Measurements from ENCODE around the gene CCIN. TPM values are rescaled to one million over a fixed set of nuclear protein-coding genes. Genes with fewer than 3 reads are reported as not detected.

Gene CCIN
- polyA plus RNA-seq, 1 of the 3 experiments (the other 2 are of a cell fraction): 0.54 TPM

DNA sequence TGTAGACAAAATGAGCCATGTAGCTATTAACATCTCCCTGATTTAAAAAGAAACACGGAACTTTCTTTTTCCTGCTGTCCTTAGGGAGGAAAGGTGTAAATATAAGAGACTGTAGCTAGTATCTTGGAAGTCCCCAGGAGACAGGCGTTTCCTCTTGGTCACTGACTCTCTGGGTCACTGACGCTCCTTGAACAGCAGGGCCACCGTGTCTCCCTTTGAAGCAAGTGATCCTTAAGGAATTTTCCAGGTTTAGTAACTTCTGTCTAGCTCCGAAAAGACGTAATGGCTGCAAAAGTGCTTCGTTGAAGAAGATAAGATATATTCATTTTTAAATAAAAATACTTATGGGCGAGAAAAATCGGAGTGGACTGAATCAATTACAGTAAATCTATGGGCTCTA lies 20.8 kb downstream of the CCIN start:
- peaks cover 0 to 2% of the 10 kb centered on the region in 2 experiments for H3K36me3 ChIP-seq (replicated peaks in 1 of 2; ENCODE audit: control insufficient read depth in 1 of 2, insufficient read depth in 2 of 2, low read length in 1 of 2)
- no peak for TF ChIP-seq TCF12 (IDR thresholded peaks at IDR 0.05)
- peak overlapping the region; percentile 83 for H3K4me2 ChIP-seq
- H3K9me3 ChIP-seq: no peaks in the 10 kb centered on the region
- H3K9me2 ChIP-seq: no peaks in the 10 kb centered on the region
- WGBS (ENCODE audit: low lambda C conversion rate): 38% methylated on average over 9 of the region's 9 CpGs
- ChIA-PET CTCF (interaction anchor here (0.8 to 3.6 kb wide), 19 partner anchors 11 to 258 kb away, joined by 3 to 15 read pairs (median 5); partner anchors contain the start of genes CCIN and GLIPR2), POLR2A (interaction anchor here (0.6 to 1.7 kb wide), 14 partner anchors 12 to 210 kb away, joined by 3 to 7 read pairs (median 3); partner anchors contain the start of genes CCIN and RNF38)
- peaks cover 47% of the 10 kb centered on the region for H3K79me2 ChIP-seq (ENCODE audit: insufficient read depth)
- peaks cover 5% of the 10 kb centered on the region for H3F3A ChIP-seq (replicated peaks; ENCODE audit: insufficient read depth)
- no peak for DNase-seq
- H3K27ac ChIP-seq (ENCODE audit: low read depth in 2 of 2, low read length in 1 of 2): peak overlapping the region; percentile 83 to 87
- peaks cover 36% of the 10 kb centered on the region for H4K20me1 ChIP-seq (ENCODE audit: insufficient read depth)
- peak overlapping the region; percentile 95 for H3K9ac ChIP-seq
- H2AFZ ChIP-seq (ENCODE audit: low read depth): peak overlapping the region; percentile 90
- H3K27me3 ChIP-seq (ENCODE audit: insufficient read depth): no peaks in the 10 kb centered on the region
- peak overlapping the region; percentile 84 to 94 for H3K4me3 ChIP-seq (ENCODE audit: low read depth in 2 of 2, low read length in 1 of 2)
- peaks cover 6 to 27% of the 10 kb centered on the region in 2 experiments for H3K4me1 ChIP-seq (ENCODE audit: control insufficient read depth in 1 of 2, insufficient read depth in 2 of 2, low read depth in 1 of 2, low read length in 1 of 2)

DNA sequence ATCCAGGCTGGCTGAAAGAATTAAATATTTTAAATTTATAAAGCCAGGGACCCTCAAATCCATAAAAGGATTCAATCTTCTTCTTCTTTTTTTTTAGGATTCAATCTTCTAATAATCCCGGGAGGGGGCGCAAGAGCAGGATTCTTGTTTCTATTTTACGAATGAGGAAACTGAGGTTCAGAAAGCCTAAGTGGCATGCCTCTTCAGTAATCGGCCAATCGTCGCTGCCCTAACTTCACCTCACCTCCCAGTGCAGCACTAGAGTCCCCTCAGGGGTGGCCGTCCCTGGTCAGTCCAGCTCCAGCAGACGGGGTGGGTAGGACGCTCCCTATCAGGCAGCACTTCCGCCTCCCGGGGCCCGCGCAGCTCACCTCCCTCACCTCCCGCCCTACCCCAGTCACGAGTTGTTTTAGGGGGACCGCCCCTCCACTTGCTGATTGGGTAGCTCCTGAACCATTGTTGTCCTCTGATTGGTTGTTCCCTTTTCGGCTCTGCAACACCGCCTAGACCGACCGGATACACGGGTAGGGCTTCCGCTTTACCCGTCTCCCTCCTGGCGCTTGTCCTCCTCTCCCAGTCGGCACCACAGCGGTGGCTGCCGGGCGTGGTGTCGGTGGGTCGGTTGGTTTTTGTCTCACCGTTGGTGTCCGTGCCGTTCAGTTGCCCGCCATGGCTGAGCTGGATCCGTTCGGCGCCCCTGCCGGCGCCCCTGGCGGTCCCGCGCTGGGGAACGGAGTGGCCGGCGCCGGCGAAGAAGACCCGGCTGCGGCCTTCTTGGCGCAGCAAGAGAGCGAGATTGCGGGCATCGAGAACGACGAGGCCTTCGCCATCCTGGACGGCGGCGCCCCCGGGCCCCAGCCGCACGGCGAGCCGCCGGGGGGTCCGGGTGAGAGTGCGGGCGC lies 21.5 kb downstream of the CCIN start, which contains the start of gene CLTA:
Gene CLTA (plus strand): TSS at position 534 of the 902 bp plus-strand sequence. CDS start 136 bp downstream, at position 670.
- Histone ChIP-seq H3K27me3 (ENCODE audit: insufficient read depth) (no peaks in the 10 kb centered on the region), H3K9me2 (no peaks in the 10 kb centered on the region), H4K20me1 (ENCODE audit: insufficient read depth) (peaks cover 43% of the 10 kb centered on the region), H3K9ac (peak within 1 kb of the TSS; percentile 95), H3K9me3 (no peaks in the 10 kb centered on the region), H2AFZ (ENCODE audit: low read depth) (peak within 1 kb of the TSS; percentile 90), H3F3A (replicated peaks; ENCODE audit: insufficient read depth) (no peaks in the 10 kb centered on the region), H3K36me3 (replicated peaks in 1 of 2; ENCODE audit: control insufficient read depth in 1 of 2, insufficient read depth in 2 of 2, low read length in 1 of 2) (peaks cover 3 to 8% of the 10 kb centered on the region in 2 experiments), H3K27ac (ENCODE audit: low read depth in 2 of 2, low read length in 1 of 2) (peak within 1 kb of the TSS; percentile 83 to 87), H3K4me2 (peak within 1 kb of the TSS; percentile 83), H3K79me2 (ENCODE audit: insufficient read depth) (peaks cover 54% of the 10 kb centered on the region), H3K4me3 (ENCODE audit: low read depth in 2 of 2, low read length in 1 of 2) (peak within 1 kb of the TSS; percentile 84 to 94), H3K4me1 (ENCODE audit: control insufficient read depth in 1 of 2, insufficient read depth in 2 of 2, low read depth in 1 of 2, low read length in 1 of 2) (peaks cover 6 to 27% of the 10 kb centered on the region in 2 experiments)
- WGBS (ENCODE audit: low lambda C conversion rate): under 1% methylated on average over 30 of the region's 68 CpGs
- ChIA-PET CTCF (interaction anchor here (0.6 to 3.6 kb wide), 19 partner anchors 11 to 258 kb away, joined by 3 to 15 read pairs (median 5); partner anchors contain the start of genes CCIN and GLIPR2), POLR2A (interaction anchor here (0.6 to 1.7 kb wide), 13 partner anchors 11 to 210 kb away, joined by 3 to 7 read pairs (median 3); partner anchors contain the start of genes CCIN and RNF38)
- DNase-seq: peak; percentile 98
- TF ChIP-seq MXI1 (IDR thresholded peaks at IDR 0.05; ENCODE audit: low read depth, low read length) (peak; percentile 93), NFIC (IDR thresholded peaks at IDR 0.05; ENCODE audit: borderline replicate concordance) (no peak), MEF2A (IDR thresholded peaks at IDR 0.05; ENCODE audit: borderline replicate concordance, low read depth) (no peak), RCOR1 (IDR thresholded peaks at IDR 0.05; ENCODE audit: low read length) (0 out of 2 replicates have a peak, but pooled peaks have one; percentile 30), YY1 (IDR thresholded peaks at IDR 0.05; ENCODE audit: low read depth) (0 out of 2 replicates have a peak, but pooled peaks have one; percentile 26), SMC3 (IDR thresholded peaks at IDR 0.05; ENCODE audit: low read depth, low read length) (no peak), POLR2AphosphoS5 (IDR thresholded peaks at IDR 0.05; ENCODE audit: low read depth, low read length) (peak; percentile 97), SIN3A (IDR thresholded peaks at IDR 0.05; ENCODE audit: borderline replicate concordance, low read depth, low read length) (peak; percentile 81; the same call in 1 of the 2 replicates), JUND (IDR thresholded peaks at IDR 0.05) (no peak), FOXM1 (IDR thresholded peaks at IDR 0.05; ENCODE audit: low read depth) (no peak), TAF1 (IDR thresholded peaks at IDR 0.05; ENCODE audit: borderline replicate concordance, low read depth, low read length) (peak; percentile 87), RAD21 (IDR thresholded peaks at IDR 0.05; ENCODE audit: low read length) (peak; percentile 28), CHD2 (IDR thresholded peaks at IDR 0.05; ENCODE audit: low read length, partially characterized antibody) (peak; percentile 69), GATA2 (CRISPR knock-in tag; IDR thresholded peaks at IDR 0.05) (no peak)
- TF ChIP-seq, protein P1, sequence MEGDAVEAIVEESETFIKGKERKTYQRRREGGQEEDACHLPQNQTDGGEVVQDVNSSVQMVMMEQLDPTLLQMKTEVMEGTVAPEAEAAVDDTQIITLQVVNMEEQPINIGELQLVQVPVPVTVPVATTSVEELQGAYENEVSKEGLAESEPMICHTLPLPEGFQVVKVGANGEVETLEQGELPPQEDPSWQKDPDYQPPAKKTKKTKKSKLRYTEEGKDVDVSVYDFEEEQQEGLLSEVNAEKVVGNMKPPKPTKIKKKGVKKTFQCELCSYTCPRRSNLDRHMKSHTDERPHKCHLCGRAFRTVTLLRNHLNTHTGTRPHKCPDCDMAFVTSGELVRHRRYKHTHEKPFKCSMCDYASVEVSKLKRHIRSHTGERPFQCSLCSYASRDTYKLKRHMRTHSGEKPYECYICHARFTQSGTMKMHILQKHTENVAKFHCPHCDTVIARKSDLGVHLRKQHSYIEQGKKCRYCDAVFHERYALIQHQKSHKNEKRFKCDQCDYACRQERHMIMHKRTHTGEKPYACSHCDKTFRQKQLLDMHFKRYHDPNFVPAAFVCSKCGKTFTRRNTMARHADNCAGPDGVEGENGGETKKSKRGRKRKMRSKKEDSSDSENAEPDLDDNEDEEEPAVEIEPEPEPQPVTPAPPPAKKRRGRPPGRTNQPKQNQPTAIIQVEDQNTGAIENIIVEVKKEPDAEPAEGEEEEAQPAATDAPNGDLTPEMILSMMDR (IDR thresholded peaks at IDR 0.05): peak; percentile 77
- TF ChIP-seq, protein P2, sequence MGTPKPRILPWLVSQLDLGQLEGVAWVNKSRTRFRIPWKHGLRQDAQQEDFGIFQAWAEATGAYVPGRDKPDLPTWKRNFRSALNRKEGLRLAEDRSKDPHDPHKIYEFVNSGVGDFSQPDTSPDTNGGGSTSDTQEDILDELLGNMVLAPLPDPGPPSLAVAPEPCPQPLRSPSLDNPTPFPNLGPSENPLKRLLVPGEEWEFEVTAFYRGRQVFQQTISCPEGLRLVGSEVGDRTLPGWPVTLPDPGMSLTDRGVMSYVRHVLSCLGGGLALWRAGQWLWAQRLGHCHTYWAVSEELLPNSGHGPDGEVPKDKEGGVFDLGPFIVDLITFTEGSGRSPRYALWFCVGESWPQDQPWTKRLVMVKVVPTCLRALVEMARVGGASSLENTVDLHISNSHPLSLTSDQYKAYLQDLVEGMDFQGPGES (IDR thresholded peaks at IDR 0.05; ENCODE audit: low read depth, low read length): no peak
- TF ChIP-seq, protein P3, sequence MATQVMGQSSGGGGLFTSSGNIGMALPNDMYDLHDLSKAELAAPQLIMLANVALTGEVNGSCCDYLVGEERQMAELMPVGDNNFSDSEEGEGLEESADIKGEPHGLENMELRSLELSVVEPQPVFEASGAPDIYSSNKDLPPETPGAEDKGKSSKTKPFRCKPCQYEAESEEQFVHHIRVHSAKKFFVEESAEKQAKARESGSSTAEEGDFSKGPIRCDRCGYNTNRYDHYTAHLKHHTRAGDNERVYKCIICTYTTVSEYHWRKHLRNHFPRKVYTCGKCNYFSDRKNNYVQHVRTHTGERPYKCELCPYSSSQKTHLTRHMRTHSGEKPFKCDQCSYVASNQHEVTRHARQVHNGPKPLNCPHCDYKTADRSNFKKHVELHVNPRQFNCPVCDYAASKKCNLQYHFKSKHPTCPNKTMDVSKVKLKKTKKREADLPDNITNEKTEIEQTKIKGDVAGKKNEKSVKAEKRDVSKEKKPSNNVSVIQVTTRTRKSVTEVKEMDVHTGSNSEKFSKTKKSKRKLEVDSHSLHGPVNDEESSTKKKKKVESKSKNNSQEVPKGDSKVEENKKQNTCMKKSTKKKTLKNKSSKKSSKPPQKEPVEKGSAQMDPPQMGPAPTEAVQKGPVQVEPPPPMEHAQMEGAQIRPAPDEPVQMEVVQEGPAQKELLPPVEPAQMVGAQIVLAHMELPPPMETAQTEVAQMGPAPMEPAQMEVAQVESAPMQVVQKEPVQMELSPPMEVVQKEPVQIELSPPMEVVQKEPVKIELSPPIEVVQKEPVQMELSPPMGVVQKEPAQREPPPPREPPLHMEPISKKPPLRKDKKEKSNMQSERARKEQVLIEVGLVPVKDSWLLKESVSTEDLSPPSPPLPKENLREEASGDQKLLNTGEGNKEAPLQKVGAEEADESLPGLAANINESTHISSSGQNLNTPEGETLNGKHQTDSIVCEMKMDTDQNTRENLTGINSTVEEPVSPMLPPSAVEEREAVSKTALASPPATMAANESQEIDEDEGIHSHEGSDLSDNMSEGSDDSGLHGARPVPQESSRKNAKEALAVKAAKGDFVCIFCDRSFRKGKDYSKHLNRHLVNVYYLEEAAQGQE (IDR thresholded peaks at IDR 0.05; ENCODE audit: low read depth, low read length): peak; percentile 52

Measured in SK-N-SH (cell line).